Spleen (tissue), 11 donors: ENCODE measurements around the gene USB1. TPM values are rescaled to one million over a fixed set of nuclear protein-coding genes. Genes with fewer than 3 reads are reported as not detected.

Experiments
- DNase-seq: peaks from one replicate; pipeline ENCODE4 v3.0.0-alpha.2; 2020
- H3K27ac ChIP-seq, 8 donors: fragments of 200-600 bp; sonication (generic) in 7 of 8; 1 replicate in 4 of 8; 2 replicates in 4 of 8; pipeline versions ENCODE4 v1.5.0 to v1.8.0; 2016 to 2021; ENCODE audit warnings: inconsistent platforms in 4 of 8, mild to moderate bottlenecking in 4 of 8, moderate library complexity in 1 of 8
- H3K27me3 ChIP-seq, 7 donors: fragments of 200-600 bp; sonication (generic) in 6 of 7; replicated peaks in 1 of 7; 1 replicate in 4 of 7; 2 replicates in 3 of 7; pipeline versions ENCODE4 v1.5.0 to v1.8.0; 2016 to 2021; ENCODE audit warnings: inconsistent platforms in 3 of 7, mild to moderate bottlenecking in 1 of 7
- H3K36me3 ChIP-seq, 6 donors: fragments of 200-600 bp; sonication (generic) in 5 of 6; 1 replicate in 4 of 6; 2 replicates in 2 of 6; pipeline versions ENCODE4 v1.5.0 to v1.8.0; 2016 to 2021; ENCODE audit warnings: inconsistent platforms in 2 of 6
- H3K4me1 ChIP-seq, 6 donors: fragments of 200-600 bp; sonication (generic) in 5 of 6; 1 replicate in 3 of 6; 2 replicates in 3 of 6; pipeline versions ENCODE4 v1.5.0 to v1.8.0; 2016 to 2021; ENCODE audit warnings: inconsistent platforms in 3 of 6
- H3K4me3 ChIP-seq, 8 donors: fragments of 200-600 bp; sonication (generic) in 7 of 8; 1 replicate in 4 of 8; 2 replicates in 4 of 8; pipeline versions ENCODE4 v1.5.0 to v1.8.0; 2016 to 2021; ENCODE audit warnings: inconsistent platforms in 4 of 8, mild to moderate bottlenecking in 4 of 8, moderate library complexity in 2 of 8
- H3K9me3 ChIP-seq, 8 donors: fragments of 200-600 bp; sonication (generic) in 7 of 8; 1 replicate in 4 of 8; 2 replicates in 4 of 8; pipeline versions ENCODE4 v1.5.0 to v1.8.0; 2016 to 2021; ENCODE audit warnings: inconsistent platforms in 4 of 8
- CTCF ChIP-seq, 11 experiments: fragments of 200-600 bp in 7 of 11; fragments of 450-650 bp in 4 of 11; sonication (generic) in 4 of 11; IDR thresholded peaks in 8 of 11; conservative IDR thresholded peaks in 3 of 11; 1 replicate in 7 of 11; 2 replicates in 4 of 11; pipeline versions ENCODE4 v1.4.0 to v1.8.0; 2016 to 2021; ENCODE audit warnings: antibody characterized with exemption in 11 of 11, inconsistent platforms in 4 of 11, mild to moderate bottlenecking in 1 of 11
- POLR2A ChIP-seq, 3 donors: fragments of 450-650 bp; IDR thresholded peaks; one replicate each; pipeline ENCODE4 v1.5.1; 2017; ENCODE audit warnings: antibody characterized with exemption in 3 of 3, mild to moderate bottlenecking in 1 of 3
- POLR2AphosphoS5 ChIP-seq, 3 donors: sonication (generic); formaldehyde crosslinking; IDR thresholded peaks; one replicate each; pipeline ENCODE4 v1.5.1; 2017; ENCODE audit warnings: antibody characterized with exemption in 3 of 3
- WGBS, 5 donors: extraction: QIAGEN DNeasy Blood & Tissue Kit in 3 of 5; methylation state at CpG; one replicate each; pipeline versions ENCODE4 v1.1.5 to v1.1.7; 2013 to 2018; 5-methylcytosine and 5-hydroxymethylcytosine counted together
- intact Hi-C: fragments of 100-400 bp; cut with DNase I; formaldehyde crosslinking; loops from one replicate; pipeline ENCODE4 v1.15.0; 2023; ENCODE audit warnings: low total_unique reads
- polyA plus RNA-seq, 3 donors: library from polyadenylated mRNA; stranded (reverse); fragments of 200-250 nt; gene quantifications; one replicate each; pipeline ENCODE4 v1.2.1, GENCODE V29; 2013
- total RNA-seq, 7 donors: library from RNA; depleted of rRNA in 3 of 7; stranded (reverse); fragments of >200 nt in 3 of 7; fragmentation: NEBNext Ultra II Directional in 4 of 7; extraction: Animal tissue kit (Norgen Biotek cat#: 25700) in 4 of 7; gene quantifications; one replicate each; pipeline versions ENCODE4 v1.1.0 to v1.2.1, GENCODE V29; 2016 to 2021
- donor health status: healthy with polysubstance abuse.
- donor health status: DM: no; HTN: no; CAD: no; lungs with moderate emphysema.
- donor health status: DM: no; HTN: no; CAD: no.
- donor health status: Bipolar disorder and iron deficiency.
- donor health status: healthy.
- donor health status: DM: no; HTN: no; CAD: no.
- donor health status: DM: yes; HTN: yes; CAD: no.

Gene USB1
- total and polyA plus RNA-seq, 10 donors, result 17.7 to 78.4 (median 46.9) TPM

DNA sequence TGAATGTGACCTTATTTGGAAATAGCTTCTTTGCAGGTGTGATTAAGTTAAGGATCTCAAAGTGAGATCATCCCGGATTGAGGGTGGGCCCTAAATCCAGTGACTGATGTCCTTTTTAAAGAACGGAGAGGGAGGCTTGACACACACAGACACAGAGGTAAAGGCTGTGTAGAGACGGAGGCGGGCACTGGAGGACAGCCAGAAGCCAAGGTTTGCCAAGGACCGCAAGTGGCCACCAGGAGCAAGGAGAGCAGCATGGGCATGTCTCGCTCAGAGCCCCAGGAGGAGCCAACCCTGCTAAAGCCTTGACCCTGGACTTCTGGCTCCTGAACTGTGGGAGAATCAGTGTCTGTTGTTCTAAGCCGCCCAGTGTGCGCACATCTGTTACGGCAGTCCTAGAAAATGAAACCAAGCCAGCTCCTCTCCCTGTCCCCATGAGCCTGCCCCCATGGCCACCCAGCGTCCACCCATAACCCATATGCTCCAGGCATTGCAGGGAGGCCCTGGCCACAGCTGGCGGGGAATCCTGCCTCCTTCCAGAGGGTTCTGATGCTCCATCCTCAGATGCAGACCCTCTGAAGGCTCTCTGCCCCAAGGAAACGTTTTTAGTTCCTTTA, 45.5 kb upstream of the USB1 start:
- TF ChIP-seq POLR2AphosphoS5 (IDR thresholded peaks at IDR 0.05), result no peak
- 68 to 82% (median 77%) methylated on average over 8 to 12 of the region's 12 CpGs for WGBS, 5 donors
- no peak overlapping the region for H3K27ac ChIP-seq
- H3K4me1 ChIP-seq, result no peaks in the 10 kb centered on the region
- intact Hi-C loops, result no loop called here
- H3K27me3 ChIP-seq, result peaks cover 0 to 9% (median 0%) of the 10 kb centered on the region in 7 donors
- no peak overlapping the region for H3K4me3 ChIP-seq
- DNase-seq, result no peak
- H3K36me3 ChIP-seq, result no peaks in the 10 kb centered on the region
- H3K9me3 ChIP-seq, result no peaks in the 10 kb centered on the region

DNA sequence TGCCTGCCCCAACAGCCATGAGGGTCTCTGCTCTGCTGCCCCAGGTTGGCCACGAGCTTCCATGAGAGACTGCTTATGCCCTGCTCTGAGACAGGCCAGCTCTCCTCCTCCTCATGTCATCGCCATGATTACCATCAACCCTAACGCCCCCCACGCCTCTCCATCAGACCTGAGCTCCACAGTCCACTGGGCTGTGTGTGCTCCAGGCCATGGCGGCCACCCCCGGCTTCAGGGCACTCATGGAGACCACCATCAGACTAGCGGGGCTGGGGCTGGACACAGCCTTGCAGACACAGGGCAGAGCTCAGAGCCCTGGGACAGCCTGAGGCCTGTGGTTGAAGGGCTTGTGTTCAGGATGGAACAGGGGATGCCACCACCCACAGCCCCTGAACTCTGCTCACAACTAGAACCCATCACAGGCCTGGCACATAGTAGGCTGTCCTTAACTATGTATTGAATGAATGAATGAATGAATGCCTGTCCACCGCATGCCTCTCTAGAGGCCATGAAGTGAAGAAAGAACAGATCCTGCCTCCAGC, 44.9 kb upstream of the USB1 start:
- Histone ChIP-seq H3K4me3 (no peak overlapping the region), H3K9me3 (no peaks in the 10 kb centered on the region), H3K36me3 (no peaks in the 10 kb centered on the region), H3K27me3 (peaks cover 0 to 9% (median 0%) of the 10 kb centered on the region in 7 donors), H3K4me1 (no peaks in the 10 kb centered on the region), H3K27ac (no peak overlapping the region)
- 78 to 88% (median 82%) methylated on average over 8 of the region's 8 CpGs for WGBS, 5 donors
- intact Hi-C loops, result no loop called here
- no peak for DNase-seq
- TF ChIP-seq POLR2AphosphoS5 (IDR thresholded peaks at IDR 0.05) (no peak), POLR2A (IDR thresholded peaks at IDR 0.05) (no peak)

GRCh38 chr16:57956924-57957672, 44.1 kb upstream of the USB1 start:
- intact Hi-C loops, result no loop called here
- H3K36me3 ChIP-seq, result no peaks in the 10 kb centered on the region
- TF ChIP-seq CTCF (IDR thresholded peaks at IDR 0.05 in 8 of 11, conservative IDR thresholded peaks at IDR 0.05 in 3 of 11), result no peak
- no peak overlapping the region for H3K27ac ChIP-seq
- DNase-seq, result no peak
- H3K9me3 ChIP-seq, result no peaks in the 10 kb centered on the region
- no peak overlapping the region for H3K4me3 ChIP-seq
- H3K27me3 ChIP-seq, result peaks cover 0 to 4% (median 0%) of the 10 kb centered on the region in 7 donors
- no peaks in the 10 kb centered on the region for H3K4me1 ChIP-seq
- WGBS, 5 donors, result 63 to 87% (median 74%) methylated on average over 7 to 8 of the region's 8 CpGs

GRCh38 chr16:57957673-57958392, 43.4 kb upstream of the USB1 start:
- H3K4me1 ChIP-seq, result no peaks in the 10 kb centered on the region
- H3K4me3 ChIP-seq, result no peak overlapping the region
- no peaks in the 10 kb centered on the region for H3K9me3 ChIP-seq
- DNase-seq, result no peak
- peaks cover 0 to under 1% (median 0%) of the 10 kb centered on the region in 7 donors for H3K27me3 ChIP-seq
- no peaks in the 10 kb centered on the region for H3K36me3 ChIP-seq
- WGBS, 5 donors, result 80 to 89% (median 81%) methylated on average over 5 to 8 of the region's 8 CpGs
- intact Hi-C loops, result no loop called here
- no peak overlapping the region for H3K27ac ChIP-seq
- TF ChIP-seq POLR2A (IDR thresholded peaks at IDR 0.05), result no peak
- no peak for TF ChIP-seq POLR2AphosphoS5 (IDR thresholded peaks at IDR 0.05)
- TF ChIP-seq CTCF (IDR thresholded peaks at IDR 0.05 in 8 of 11, conservative IDR thresholded peaks at IDR 0.05 in 3 of 11), result no peak

- Histone ChIP-seq H3K27me3 (no peaks in the 10 kb centered on the region), H3K4me1 (no peaks in the 10 kb centered on the region), H3K36me3 (no peaks in the 10 kb centered on the region), H3K4me3 (no peak overlapping the region), H3K27ac (no peak overlapping the region), H3K9me3 (no peaks in the 10 kb centered on the region)
- intact Hi-C loops, result no loop called here
- TF ChIP-seq POLR2AphosphoS5 (IDR thresholded peaks at IDR 0.05) (no peak), CTCF (IDR thresholded peaks at IDR 0.05 in 8 of 11, conservative IDR thresholded peaks at IDR 0.05 in 3 of 11) (no peak), POLR2A (IDR thresholded peaks at IDR 0.05) (no peak)
- peak; percentile 33 for DNase-seq
- 71 to 85% (median 79%) methylated on average over 6 of the region's 6 CpGs for WGBS, 5 donors
Observed at GRCh38 chr16:57958544-57958943, 42.7 kb upstream of the USB1 start.
